H9 (cell line): ENCODE data around the gene ODC1. TPM values are rescaled to one million over a fixed set of nuclear protein-coding genes. Genes with fewer than 3 reads are reported as not detected.

Source experiments
- DNase-seq: peaks from one replicate; pipeline ENCODE4 v3.0.0-alpha.2; 2017
- H2AFZ ChIP-seq: one replicate; pipeline ENCODE4 v1.6.1; 2013; ENCODE audit warnings: mild to moderate bottlenecking, low read length, control low read depth, moderate library complexity
- H2AK5ac ChIP-seq: 2 replicates; pipeline ENCODE4 v1.6.1; 2013; ENCODE audit warnings: low read length, control low read depth, mixed read lengths; ENCODE audit not compliant: insufficient read length
- H2BK120ac ChIP-seq: one replicate; pipeline ENCODE4 v1.6.1; 2013; ENCODE audit warnings: low read depth, mild to moderate bottlenecking, low read length, control low read depth, inconsistent platforms; ENCODE audit not compliant: poor library complexity, severe bottlenecking
- H2BK12ac ChIP-seq: 2 replicates; pipeline ENCODE4 v1.6.1; 2013; ENCODE audit warnings: low read length, control low read depth, mixed read lengths, low read depth; ENCODE audit not compliant: insufficient read length
- H2BK15ac ChIP-seq: 2 replicates; pipeline ENCODE4 v1.6.1; 2013; ENCODE audit warnings: low read depth, low read length, control low read depth
- H2BK20ac ChIP-seq: one replicate; pipeline ENCODE4 v1.6.1; 2013; ENCODE audit warnings: low read depth, mild to moderate bottlenecking, low read length, control low read depth, inconsistent platforms; ENCODE audit not compliant: poor library complexity, severe bottlenecking
- H2BK5ac ChIP-seq: 2 replicates; pipeline ENCODE4 v1.6.1; 2013; ENCODE audit warnings: low read length, control low read depth, mixed read lengths; ENCODE audit not compliant: insufficient read length
- H3K14ac ChIP-seq: 2 replicates; pipeline ENCODE4 v1.6.1; 2013; ENCODE audit warnings: low read length, control low read depth; ENCODE audit not compliant: insufficient read depth
- H3K18ac ChIP-seq: 2 replicates; pipeline ENCODE4 v1.6.1; 2013; ENCODE audit warnings: low read depth, mild to moderate bottlenecking, mixed read lengths, low read length, control low read depth; ENCODE audit not compliant: insufficient read length
- H3K23ac ChIP-seq: 2 replicates; pipeline ENCODE4 v1.6.1; 2013; ENCODE audit warnings: low read length, control low read depth, mixed read lengths, low read depth; ENCODE audit not compliant: insufficient read length
- H3K23me2 ChIP-seq: 2 replicates; pipeline ENCODE4 v1.6.1; 2013; ENCODE audit warnings: low read depth, mild to moderate bottlenecking, mixed read lengths, low read length, control low read depth; ENCODE audit not compliant: insufficient read length, poor library complexity, severe bottlenecking
- H3K27ac ChIP-seq: 2 replicates; pipeline ENCODE4 v1.5.1; 2013; ENCODE audit warnings: low read length, control low read depth, mixed read lengths, low read depth; ENCODE audit not compliant: insufficient read length
- H3K27me3 ChIP-seq: 2 replicates; pipeline ENCODE4 v1.6.1; 2013; ENCODE audit warnings: low read length, control low read depth, inconsistent platforms; ENCODE audit not compliant: insufficient read depth
- H3K4ac ChIP-seq: 2 replicates; pipeline ENCODE4 v1.6.1; 2013; ENCODE audit warnings: low read depth, mild to moderate bottlenecking, control low read depth, inconsistent platforms, low read length, moderate library complexity
- H3K4me1 ChIP-seq: 2 replicates; pipeline ENCODE4 v1.6.1; 2013; ENCODE audit warnings: low read length, control low read depth, inconsistent platforms; ENCODE audit not compliant: insufficient read depth
- H3K4me2 ChIP-seq: 2 replicates; pipeline ENCODE4 v1.6.1; 2013; ENCODE audit warnings: low read length, control low read depth, mixed read lengths; ENCODE audit not compliant: insufficient read length, insufficient read depth
- H3K56ac ChIP-seq: 2 replicates; pipeline ENCODE4 v1.6.1; 2013; ENCODE audit warnings: low read depth, mild to moderate bottlenecking, mixed read lengths, low read length, control low read depth; ENCODE audit not compliant: insufficient read length
- H3K79me1 ChIP-seq: 2 replicates; pipeline ENCODE4 v1.6.1; 2013; ENCODE audit warnings: low read depth, mild to moderate bottlenecking, moderate library complexity, low read length, control low read depth, inconsistent platforms; ENCODE audit not compliant: insufficient read depth, poor library complexity, severe bottlenecking
- H3K79me2 ChIP-seq: 2 replicates; pipeline ENCODE4 v1.6.1; 2013; ENCODE audit warnings: low read length, control low read depth, inconsistent platforms; ENCODE audit not compliant: insufficient read depth
- H3K9ac ChIP-seq: 2 replicates; pipeline ENCODE4 v1.6.1; 2013; ENCODE audit warnings: low read length, control low read depth, mixed read lengths; ENCODE audit not compliant: insufficient read length; ENCODE audit errors: extremely low read depth
- H3K9me3 ChIP-seq: one replicate; pipeline ENCODE4 v1.6.1; 2013; ENCODE audit warnings: low read depth, low read length, inconsistent platforms; ENCODE audit not compliant: control insufficient read depth
- H3T11ph ChIP-seq: one replicate; pipeline ENCODE4 v1.6.1; 2013; ENCODE audit warnings: mild to moderate bottlenecking, low read length, control low read depth, inconsistent platforms
- H4K20me1 ChIP-seq: one replicate; pipeline ENCODE4 v1.6.1; 2013; ENCODE audit not compliant: control insufficient read depth, insufficient read length, insufficient read depth
- H4K5ac ChIP-seq: 2 replicates; pipeline ENCODE4 v1.6.1; 2013; ENCODE audit warnings: low read depth, mild to moderate bottlenecking, mixed read lengths, low read length, control low read depth; ENCODE audit not compliant: insufficient read length
- H4K8ac ChIP-seq: replicated peaks from 2 replicates; pipeline ENCODE4 v1.6.1; 2013; ENCODE audit warnings: low read length, control low read depth, mixed read lengths, low read depth; ENCODE audit not compliant: insufficient read length
- H4K91ac ChIP-seq: 2 replicates; pipeline ENCODE4 v1.6.1; 2013; ENCODE audit warnings: low read depth, mild to moderate bottlenecking, moderate library complexity, mixed read lengths, low read length, control low read depth; ENCODE audit not compliant: insufficient read length
- H3K27ac Mint-ChIP-seq, 3 experiments: 2 replicates in 2 of 3; 3 replicates in 1 of 3; pipeline ENCODE4 v1.8.0; 2020 to 2021; ENCODE audit warnings: mixed read lengths in 3 of 3, mild to moderate bottlenecking in 1 of 3, moderate library complexity in 1 of 3
- H3K27me3 Mint-ChIP-seq: 2 replicates; pipeline ENCODE4 v1.8.0; 2021; ENCODE audit warnings: low read depth, mild to moderate bottlenecking, moderate library complexity, mixed read lengths
- H3K36me3 Mint-ChIP-seq, 3 experiments: 2 replicates in 2 of 3; 3 replicates in 1 of 3; pipeline ENCODE4 v1.8.0; 2020 to 2021; ENCODE audit warnings: low read depth in 3 of 3, mixed read lengths in 3 of 3; ENCODE audit not compliant: insufficient read depth in 1 of 3
- H3K4me1 Mint-ChIP-seq, 2 experiments: 2 replicates each; pipeline ENCODE4 v1.8.0; 2020; ENCODE audit warnings: mixed read lengths in 2 of 2
- H3K4me3 Mint-ChIP-seq, 2 experiments: 2 replicates in 1 of 2; 3 replicates in 1 of 2; pipeline ENCODE4 v1.8.0; 2020 to 2021; ENCODE audit warnings: mild to moderate bottlenecking in 2 of 2, mixed read lengths in 2 of 2, moderate library complexity in 1 of 2
- H3K9me3 Mint-ChIP-seq, 2 experiments: 2 replicates in 1 of 2; 3 replicates in 1 of 2; pipeline ENCODE4 v1.8.0; 2020; ENCODE audit warnings: mild to moderate bottlenecking in 2 of 2, mixed read lengths in 2 of 2, moderate library complexity in 1 of 2
- CTCF ChIP-seq: fragments of 200-600 bp; sonication (generic); conservative IDR thresholded peaks from 3 replicates; pipeline ENCODE4 v1.8.0; 2021; ENCODE audit warnings: antibody characterized with exemption, mild to moderate bottlenecking
- WGBS: extraction: QIAGEN DNeasy Blood & Tissue Kit; methylation state at CpG from one replicate; pipeline ENCODE4 v1.1.7; 2013; ENCODE audit warnings: missing lambda C conversion rate, low lambda C conversion rate, mixed read lengths; ENCODE audit not compliant: insufficient read length; ENCODE audit errors: extremely low coverage; 5-methylcytosine and 5-hydroxymethylcytosine counted together
- total RNA-seq: library from RNA; stranded (reverse); gene quantifications from 2 replicates; pipeline ENCODE4 v1.2.1, GENCODE V29; 2021

ODC1 gene
- total RNA-seq, 1 experiment from 2014 or later, result 48.3 TPM

GRCh38 chr2:10427618-10427949 is 20.5 kb downstream of the ODC1 start:
- Histone ChIP-seq H3K27me3 (no peaks in the 10 kb centered on the region), H4K91ac (no peak overlapping the region), H3K4me2 (no peak overlapping the region), H2BK5ac (no peak overlapping the region), H3K56ac (no peak overlapping the region), H2BK20ac (no peak overlapping the region), H3K9ac (no peak overlapping the region), H4K5ac (no peak overlapping the region), H3K27ac (no peak overlapping the region), H3K79me1 (no peaks in the 10 kb centered on the region), H3K18ac (no peak overlapping the region), H2BK120ac (no peak overlapping the region), H3K79me2 (no peaks in the 10 kb centered on the region), H3K14ac (no peak overlapping the region), H3K23ac (no peak overlapping the region), H3K9me3 (no peaks in the 10 kb centered on the region), H3K4me1 (no peaks in the 10 kb centered on the region; the same call in 1 of the 2 replicates), H3K23me2 (no peaks in the 10 kb centered on the region), H3T11ph (no peak overlapping the region), H2BK15ac (no peak overlapping the region), H2BK12ac (no peak overlapping the region), H4K20me1 (no peaks in the 10 kb centered on the region), H3K4ac (no peak overlapping the region), H2AFZ (no peak overlapping the region), H4K8ac (no peak overlapping the region), H2AK5ac (no peak overlapping the region)
- H3K4me1 Mint-ChIP-seq, result peaks cover 3 to 7% of the 10 kb centered on the region in 2 experiments; a peak in 3 of 4 replicates
- H3K9me3 Mint-ChIP-seq, result no peaks in the 10 kb centered on the region
- H3K4me3 Mint-ChIP-seq, result no peak overlapping the region
- DNase-seq, result no peak
- no CpG with 5 or more reads among the region's 17 CpGs for WGBS
- no peak for TF ChIP-seq CTCF
- 0 out of 7 replicates have a peak overlapping the region, but pooled peaks of 1 of the 3 experiments have one; percentile 76 for H3K27ac Mint-ChIP-seq
- H3K27me3 Mint-ChIP-seq, result peaks cover 13% of the 10 kb centered on the region
- no peaks in the 10 kb centered on the region for H3K36me3 Mint-ChIP-seq
